MM.1S (cell line): ENCODE results near the gene PLA2G6.

Source experiments
- CTCF ChIP-seq: fragments of 300-600 bp; sonication (generic); IDR thresholded peaks from 2 replicates; pipeline ENCODE4 v1.5.1; 2016; ENCODE audit warnings: antibody characterized with exemption, low read length, mixed read lengths
- EZH2phosphoT487 ChIP-seq: fragments of 300-600 bp; sonication (generic); IDR thresholded peaks from 2 replicates; pipeline ENCODE4 v1.6.1; 2018; ENCODE audit warnings: antibody characterized with exemption, low read length

GRCh38 chr22:38204784-38205183 is 23.2 kb upstream of the PLA2G6 start:
- TF ChIP-seq CTCF: no peak
- TF ChIP-seq EZH2phosphoT487: no peak
